H1 (cell line): ENCODE results near the gene RASGRP3. TPM values are rescaled to one million over a fixed set of nuclear protein-coding genes. Genes with fewer than 3 reads are reported as not detected.

Experiments used
- CTCF ChIA-PET: fragments of 300-600 bp; sonication (Branson Sonifier 250); formaldehyde crosslinking; loops from one replicate; lab custom pipeline; 2021; ENCODE audit not compliant: partially characterized antibody; lab: Charles Lee
- POLR2A ChIA-PET: fragments of 300-600 bp; sonication (Branson Sonifier 250); formaldehyde crosslinking; loops from one replicate; lab custom pipeline; 2021; ENCODE audit warnings: inconsistent platforms; ENCODE audit not compliant: partially characterized antibody; lab: Charles Lee
- DNase-seq, 2 experiments: peaks; one replicate each; pipeline versions ENCODE4 v3.0.0 to v3.0.0-alpha.2; 2010 to 2022; ENCODE audit warnings: low spot score in 2 of 2, low read depth in 1 of 2, mixed read lengths in 1 of 2
- FAIRE-seq: peaks from 2 replicates; lab custom pipeline; 2011; peaks lifted over from hg19 to GRCh38; lab: Jason Lieb, UNC
- H2AFZ ChIP-seq: 2 replicates; pipeline ENCODE4 v1.8.1; 2012; ENCODE audit warnings: low read length, inconsistent platforms
- H2AK5ac ChIP-seq: 2 replicates; pipeline ENCODE4 v1.6.1; 2013; ENCODE audit warnings: low read depth, low read length
- H2BK120ac ChIP-seq: replicated peaks from 2 replicates; pipeline ENCODE3; 2013; ENCODE audit warnings: low read depth, low read length, inconsistent platforms
- H2BK12ac ChIP-seq: 2 replicates; pipeline ENCODE4 v1.6.1; 2013; ENCODE audit warnings: low read depth, low read length
- H2BK15ac ChIP-seq: 2 replicates; pipeline ENCODE4 v1.6.1; 2013; ENCODE audit warnings: low read length
- H2BK20ac ChIP-seq: 2 replicates; pipeline ENCODE4 v1.6.1; 2013; ENCODE audit warnings: low read length
- H2BK5ac ChIP-seq: 2 replicates; pipeline ENCODE4 v1.6.1; 2013; ENCODE audit warnings: low read depth, low read length
- H3K14ac ChIP-seq: 2 replicates; pipeline ENCODE4 v1.6.1; 2013; ENCODE audit warnings: inconsistent platforms; ENCODE audit not compliant: insufficient read length
- H3K18ac ChIP-seq: 2 replicates; pipeline ENCODE4 v1.6.1; 2013; ENCODE audit warnings: low read length; ENCODE audit errors: extremely low read depth
- H3K23ac ChIP-seq: 2 replicates; pipeline ENCODE4 v1.6.1; 2013; ENCODE audit warnings: inconsistent platforms; ENCODE audit not compliant: insufficient read length
- H3K23me2 ChIP-seq: 2 replicates; pipeline ENCODE4 v1.6.1; 2013; ENCODE audit warnings: low read depth, low read length
- H3K27ac ChIP-seq: 2 replicates; pipeline ENCODE4 v1.6.1; 2011; ENCODE audit warnings: low read depth, low read length, inconsistent platforms
- H3K27me3 ChIP-seq, 4 experiments: replicated peaks in 1 of 4; 1 replicate in 1 of 4; 2 replicates in 3 of 4; pipeline versions ENCODE4 v1.6.1 to v1.8.1; 2011 to 2013; ENCODE audit warnings: low read length in 3 of 4, mild to moderate bottlenecking in 3 of 4, inconsistent platforms in 2 of 4, mixed read lengths in 2 of 4, moderate library complexity in 1 of 4; ENCODE audit not compliant: control insufficient read depth in 3 of 4, insufficient read depth in 3 of 4; ENCODE audit errors: extremely low read depth in 1 of 4
- H3K36me3 ChIP-seq, 4 experiments: 2 replicates each; pipeline versions ENCODE4 v1.6.1 to v1.8.1; 2011 to 2013; ENCODE audit warnings: mild to moderate bottlenecking in 4 of 4, low read length in 3 of 4, moderate library complexity in 2 of 4, control low read depth in 1 of 4, inconsistent platforms in 1 of 4; ENCODE audit not compliant: insufficient read depth in 4 of 4, control insufficient read depth in 2 of 4
- H3K4ac ChIP-seq: replicated peaks from 2 replicates; pipeline ENCODE3; 2013; ENCODE audit warnings: low read length, low read depth, mixed read lengths, inconsistent platforms; ENCODE audit not compliant: insufficient read length
- H3K4me1 ChIP-seq, 4 experiments: replicated peaks in 1 of 4; 1 replicate in 1 of 4; 2 replicates in 3 of 4; pipeline versions ENCODE4 v1.6.1 to v1.8.1; 2011 to 2013; ENCODE audit warnings: low read length in 3 of 4, inconsistent platforms in 2 of 4, mixed read lengths in 1 of 4; ENCODE audit not compliant: insufficient read depth in 4 of 4, control insufficient read depth in 3 of 4
- H3K4me2 ChIP-seq, 2 experiments: 2 replicates each; pipeline versions ENCODE4 v1.6.1 to v1.8.1; 2011 to 2013; ENCODE audit warnings: low read depth in 2 of 2, low read length in 2 of 2, control low read depth in 1 of 2, inconsistent platforms in 1 of 2, mild to moderate bottlenecking in 1 of 2; ENCODE audit not compliant: insufficient read depth in 1 of 2
- H3K4me3 ChIP-seq, 4 experiments: fragments of 200-600, 300-600 bp in 1 of 4; sonication (generic), shearing (Covaris generic), sonication (Bioruptor Twin) in 1 of 4; 2 replicates each; pipeline versions ENCODE4 v1.5.1 to v1.8.1; 2011 to 2016; ENCODE audit warnings: low read length in 4 of 4, low read depth in 3 of 4, control low read depth in 2 of 4, inconsistent platforms in 2 of 4, mild to moderate bottlenecking in 2 of 4, mixed read lengths in 1 of 4, moderate library complexity in 1 of 4; ENCODE audit not compliant: insufficient read depth in 2 of 4; ENCODE audit errors: extremely low read depth in 1 of 4
- H3K56ac ChIP-seq: replicated peaks from 2 replicates; pipeline ENCODE3; 2013; ENCODE audit warnings: low read depth, mild to moderate bottlenecking, mixed read lengths, low read length, inconsistent platforms; ENCODE audit not compliant: insufficient read length
- H3K79me1 ChIP-seq: 2 replicates; pipeline ENCODE4 v1.6.1; 2013; ENCODE audit warnings: low read depth, low read length, control low read depth
- H3K79me2 ChIP-seq, 2 experiments: 2 replicates each; pipeline versions ENCODE4 v1.6.1 to v1.8.1; 2012 to 2013; ENCODE audit warnings: low read length in 2 of 2, mild to moderate bottlenecking in 2 of 2, inconsistent platforms in 1 of 2; ENCODE audit not compliant: insufficient read depth in 2 of 2, control insufficient read depth in 1 of 2
- H3K9ac ChIP-seq, 4 experiments: replicated peaks in 1 of 4; 1 replicate in 1 of 4; 2 replicates in 3 of 4; pipeline versions ENCODE4 v1.6.1 to v1.8.1; 2011 to 2013; ENCODE audit warnings: low read depth in 3 of 4, low read length in 3 of 4, control low read depth in 2 of 4, mild to moderate bottlenecking in 2 of 4, moderate library complexity in 2 of 4, inconsistent platforms in 1 of 4; ENCODE audit errors: extremely low read depth in 1 of 4
- H3K9me3 ChIP-seq, 2 experiments: 2 replicates each; pipeline versions ENCODE4 v1.6.1 to v1.8.1; 2012 to 2013; ENCODE audit warnings: mild to moderate bottlenecking in 2 of 2, moderate library complexity in 2 of 2, control low read depth in 1 of 2, inconsistent platforms in 1 of 2, low read depth in 1 of 2, low read length in 1 of 2, mixed read lengths in 1 of 2; ENCODE audit not compliant: insufficient read depth in 2 of 2
- H4K20me1 ChIP-seq, 2 experiments: replicated peaks in 1 of 2; 2 replicates each; pipeline versions ENCODE3 to v1.8.1; 2011 to 2013; ENCODE audit warnings: inconsistent platforms in 2 of 2, low read length in 2 of 2, mild to moderate bottlenecking in 1 of 2; ENCODE audit not compliant: insufficient read depth in 2 of 2, control insufficient read depth in 1 of 2
- H4K5ac ChIP-seq: 2 replicates; pipeline ENCODE4 v1.6.1; 2013; ENCODE audit warnings: low read length, low read depth, mixed read lengths, inconsistent platforms; ENCODE audit not compliant: insufficient read length
- H4K8ac ChIP-seq: 2 replicates; pipeline ENCODE4 v1.8.0; 2013; ENCODE audit warnings: mild to moderate bottlenecking, moderate library complexity, low read length, inconsistent platforms; ENCODE audit not compliant: insufficient read depth; ENCODE audit errors: extremely low read depth
- H4K91ac ChIP-seq: replicated peaks from 2 replicates; pipeline ENCODE3; 2013; ENCODE audit warnings: low read length, mixed read lengths, inconsistent platforms; ENCODE audit not compliant: insufficient read length
- BRCA1 ChIP-seq: IDR thresholded peaks from 2 replicates; pipeline ENCODE4 v1.6.1; 2012; ENCODE audit warnings: low read depth, low read length, improper control_type of control experiment
- CHD2 ChIP-seq: IDR thresholded peaks from 2 replicates; pipeline ENCODE4 v1.6.1; 2012; ENCODE audit warnings: low read length, improper control_type of control experiment
- YY1 ChIP-seq: IDR thresholded peaks from 2 replicates; pipeline ENCODE4 v1.6.1; 2011; ENCODE audit warnings: low read depth, mild to moderate bottlenecking, low read length
- WGBS, 2 experiments: shearing (Covaris generic) in 1 of 2; methylation state at CpG; one replicate each; pipeline versions ENCODE4 v1.1.6 to v1.1.7; 2013 to 2015; ENCODE audit warnings: low lambda C conversion rate in 2 of 2, mixed read lengths in 2 of 2, inconsistent platforms in 1 of 2, low coverage in 1 of 2, missing lambda C conversion rate in 1 of 2; ENCODE audit not compliant: insufficient replicate concordance in 2 of 2, insufficient coverage in 1 of 2, insufficient read length in 1 of 2; ENCODE audit errors: extremely low coverage in 1 of 2, missing lambda C conversion rate in 1 of 2; 5-methylcytosine and 5-hydroxymethylcytosine counted together
- polyA plus RNA-seq, 7 experiments: library from polyadenylated mRNA; depleted of rRNA in 3 of 7; stranded (reverse) in 5 of 7; unstranded in 2 of 7; fragments of >200 nt in 5 of 7; fragments of 200-250 nt in 2 of 7; gene quantifications; 1 replicate in 5 of 7; 2 replicates in 1 of 7; 4 replicates in 1 of 7; pipeline versions ENCODE4 v1.2.1 to v1.2.3, GENCODE V29; 2011 to 2013; ENCODE audit warnings: missing spikeins in 2 of 7, mixed read lengths in 2 of 7
- total RNA-seq: library from RNA; stranded (reverse); fragmentation: NEBNext Ultra II Directional; extraction: Animal tissue kit (Norgen Biotek cat#: 25700); gene quantifications from 2 replicates; pipeline ENCODE4 v1.2.1, GENCODE V29; 2021

Gene RASGRP3
- total and polyA plus RNA-seq, 2 of the 8 experiments (the other 6 are each of a cell fraction or from before 2014, with no cell fraction given): 0.06 TPM; not detected in 1

DNA sequence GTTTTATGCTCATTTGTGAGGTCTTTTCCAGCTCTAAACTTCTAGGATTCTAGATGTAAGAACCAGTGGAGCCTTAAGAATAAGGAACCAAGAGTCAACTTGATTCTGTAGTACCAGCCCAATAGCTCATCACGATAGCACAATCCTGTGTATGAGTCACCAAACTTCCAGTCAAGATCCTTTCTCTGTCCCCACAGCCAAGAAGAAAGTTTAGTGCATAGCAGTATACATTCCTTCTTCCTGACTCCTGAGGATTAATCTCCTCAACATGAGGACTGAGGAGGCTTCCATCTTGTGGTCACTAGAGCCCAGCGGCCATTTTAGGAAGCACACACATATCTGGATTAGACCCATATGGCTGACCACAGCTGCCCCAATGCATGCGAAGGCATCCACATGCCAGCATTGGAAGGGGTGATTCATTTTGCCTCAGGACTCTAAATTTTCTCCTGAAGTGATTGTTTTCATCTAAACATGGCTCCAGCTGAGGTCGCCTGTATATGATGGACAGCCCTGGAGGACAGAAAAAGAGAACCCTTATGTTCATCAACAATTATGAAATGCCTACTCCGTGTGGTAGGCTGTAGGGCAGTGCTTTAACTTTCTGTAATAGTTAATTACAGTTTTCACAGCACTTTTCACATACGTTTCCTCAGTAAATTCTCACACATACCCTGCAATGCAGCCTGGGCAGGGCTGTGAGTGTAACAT lies 53.5 kb downstream of the RASGRP3 start:
- FAIRE-seq (no peak), DNase-seq (no peak)
- Histone ChIP-seq H3K27me3 (no peaks in the 10 kb centered on the region), H3K56ac (no peak overlapping the region), H2AFZ (peak overlapping the region; percentile 48), H3K9ac (no peak overlapping the region), H3K4me1 (no peaks in the 10 kb centered on the region), H3K79me1 (no peaks in the 10 kb centered on the region), H2BK20ac (no peak overlapping the region), H4K5ac (no peak overlapping the region), H3K23me2 (no peaks in the 10 kb centered on the region), H3K4me3 (no peak overlapping the region), H2BK5ac (no peak overlapping the region), H3K36me3 (no peaks in the 10 kb centered on the region), H3K18ac (no peak overlapping the region), H4K91ac (no peak overlapping the region), H3K79me2 (no peaks in the 10 kb centered on the region), H3K4me2 (no peak overlapping the region), H2BK15ac (no peak overlapping the region), H3K23ac (no peak overlapping the region), H3K9me3 (no peaks in the 10 kb centered on the region), H4K20me1 (no peaks in the 10 kb centered on the region), H3K4ac (no peak overlapping the region), H2BK120ac (no peak overlapping the region), H3K27ac (no peak overlapping the region), H2BK12ac (no peak overlapping the region), H4K8ac (no peak overlapping the region), H2AK5ac (no peak overlapping the region), H3K14ac (no peak overlapping the region)
- TF ChIP-seq YY1 (peak; percentile 86), BRCA1 (no peak), CHD2 (no peak)
- CTCF ChIA-PET: no interaction called here
- whole genome bisulfite sequencing, 2 experiments: 84% methylated on average over 6 of the region's 6 CpGs; no CpG with 5 or more reads in 1 of the 2 experiments
- POLR2A ChIA-PET: no interaction called here
